Inflammatory macrophage treated with lipopolysaccharide for 4 hours (primary cell): ENCODE measurements around the gene ZNF469.

Source experiments
- DNase-seq: peaks from one replicate; pipeline ENCODE4 v3.0.0-alpha.2; 2020

Gene ZNF469

GRCh38 chr16:88346680-88347505 is 35.9 kb upstream of the ZNF469 start:
- DNase-seq = no peak

- no peak for DNase-seq
These were observed 34.9 kb upstream of the ZNF469 start for GRCh38 chr16:88347656-88348376.

- no peak for DNase-seq
These were observed 34.2 kb upstream of the ZNF469 start for GRCh38 chr16:88348377-88349152.

GRCh38 chr16:88349153-88349902 is 33.4 kb upstream of the ZNF469 start:
- no peak for DNase-seq

- no peak for DNase-seq
These were observed 32.6 kb upstream of the ZNF469 start for GRCh38 chr16:88349903-88350900.

GRCh38 chr16:88350922-88351321 is 31.8 kb upstream of the ZNF469 start:
- no peak for DNase-seq

- no peak for DNase-seq
These were observed 31.2 kb upstream of the ZNF469 start for GRCh38 chr16:88351491-88352101.

GRCh38 chr16:88352261-88353200 is 30.2 kb upstream of the ZNF469 start:
- no peak for DNase-seq

GRCh38 chr16:88353232-88353631 is 29.5 kb upstream of the ZNF469 start:
- DNase-seq = no peak

- no peak for DNase-seq
These were observed 29.1 kb upstream of the ZNF469 start for GRCh38 chr16:88353691-88354090.

GRCh38 chr16:88354229-88355092 is 28.3 kb upstream of the ZNF469 start:
- no peak for DNase-seq

GRCh38 chr16:88355093-88355388 is 27.7 kb upstream of the ZNF469 start:
- no peak for DNase-seq

GRCh38 chr16:88355389-88356123 is 27.2 kb upstream of the ZNF469 start:
- DNase-seq = no peak

- no peak for DNase-seq
These were observed 26.5 kb upstream of the ZNF469 start for GRCh38 chr16:88356124-88356726.

GRCh38 chr16:88356727-88357199 is 26.0 kb upstream of the ZNF469 start:
- DNase-seq = no peak

GRCh38 chr16:88357317-88358022 is 25.3 kb upstream of the ZNF469 start:
- DNase-seq = no peak

GRCh38 chr16:88358023-88358420 is 24.7 kb upstream of the ZNF469 start:
- DNase-seq = no peak
